Measurements from ENCODE around the gene SOX13.
"Not testable (repeated sequence)": the region's sequence is repeated elsewhere in the genome, so short reads cannot be mapped to it uniquely, and the experiment has no call there.

The SOX13 gene

GRCh38 chr1:204072931-204073836 lies at the start of gene SOX13:
TSS of gene SOX13 (plus strand) at chr1:204073115. CDS start at chr1:204112916, 39,801 bp downstream.
- DNase-seq (ENCODE audit: low read depth in 2 of 2, low spot score in 1 of 2), result no peak

GRCh38 chr1:204025917-204026707 lies 46.8 kb upstream of the SOX13 start:
- no peak for DNase-seq (ENCODE audit: low read depth in 2 of 2, low spot score in 1 of 2)

- no peak for DNase-seq (ENCODE audit: low read depth in 2 of 2, low spot score in 1 of 2)
Measured at GRCh38 chr1:204027446-204027845, 45.5 kb upstream of the SOX13 start.

- DNase-seq (ENCODE audit: low read depth in 2 of 2, low spot score in 1 of 2), result no peak
Measured at GRCh38 chr1:204029016-204029415, 43.9 kb upstream of the SOX13 start.

- DNase-seq (ENCODE audit: low read depth in 2 of 2, low spot score in 1 of 2), result no peak
Measured at GRCh38 chr1:204031098-204031710, 41.7 kb upstream of the SOX13 start.

- DNase-seq (ENCODE audit: low read depth in 2 of 2, low spot score in 1 of 2), result no peak
Measured at GRCh38 chr1:204032642-204033235, 40.2 kb upstream of the SOX13 start.

- DNase-seq (ENCODE audit: low read depth in 2 of 2, low spot score in 1 of 2), result no peak
Measured at GRCh38 chr1:204033306-204033705, 39.6 kb upstream of the SOX13 start.

- DNase-seq (ENCODE audit: low read depth in 2 of 2, low spot score in 1 of 2), result no peak
Measured at GRCh38 chr1:204036882-204037655, 35.8 kb upstream of the SOX13 start.

- DNase-seq (ENCODE audit: low read depth in 2 of 2, low spot score in 1 of 2), result no peak
Measured at GRCh38 chr1:204041232-204041767, 31.6 kb upstream of the SOX13 start.

GRCh38 chr1:204041803-204042505 lies 31.0 kb upstream of the SOX13 start:
- DNase-seq (ENCODE audit: low read depth in 2 of 2, low spot score in 1 of 2), result no peak

- no peak for DNase-seq (ENCODE audit: low read depth in 2 of 2, low spot score in 1 of 2)
Measured at GRCh38 chr1:204042516-204042915, 30.4 kb upstream of the SOX13 start.

GRCh38 chr1:204043680-204044079 lies 29.2 kb upstream of the SOX13 start:
- DNase-seq (ENCODE audit: low read depth in 2 of 2, low spot score in 1 of 2), result no peak

GRCh38 chr1:204044448-204044847 lies 28.5 kb upstream of the SOX13 start:
- no peak for DNase-seq (ENCODE audit: low read depth in 2 of 2, low spot score in 1 of 2)

- no peak for DNase-seq (ENCODE audit: low read depth in 2 of 2, low spot score in 1 of 2)
Measured at GRCh38 chr1:204045430-204045829, 27.5 kb upstream of the SOX13 start.

GRCh38 chr1:204046346-204046745 lies 26.6 kb upstream of the SOX13 start:
- no peak for DNase-seq (ENCODE audit: low read depth in 2 of 2, low spot score in 1 of 2)

GRCh38 chr1:204048796-204049195 lies 24.1 kb upstream of the SOX13 start:
- not testable (repeated sequence) for DNase-seq (ENCODE audit: low read depth in 2 of 2, low spot score in 1 of 2)

- DNase-seq (ENCODE audit: low read depth in 2 of 2, low spot score in 1 of 2), result no peak
Measured at GRCh38 chr1:204051258-204051657, 21.7 kb upstream of the SOX13 start.

- DNase-seq (ENCODE audit: low read depth in 2 of 2, low spot score in 1 of 2), result no peak
Measured at GRCh38 chr1:204051718-204052117, 21.2 kb upstream of the SOX13 start.

GRCh38 chr1:204053893-204054292 lies 19.0 kb upstream of the SOX13 start:
- DNase-seq (ENCODE audit: low read depth in 2 of 2, low spot score in 1 of 2), result no peak

GRCh38 chr1:204059970-204060369 lies 12.9 kb upstream of the SOX13 start:
- DNase-seq (ENCODE audit: low read depth in 2 of 2, low spot score in 1 of 2), result no peak

Data from stimulated activated CD8-positive, alpha-beta memory T cell treated with anti-CD3 and anti-CD28 coated beads, Interleukin-4, amount 100 ng/mL, for 4 hours (primary cell).